Measurements from ENCODE around the gene SNX3.

- TF ChIP-seq EZH2phosphoT487 (IDR thresholded peaks at IDR 0.05; ENCODE audit: low read depth) = no peak
- no peak for TF ChIP-seq CTCF (IDR thresholded peaks at IDR 0.05; ENCODE audit: low read depth, low read length)
Measured at GRCh38 chr6:108163644-108164542, 96.9 kb downstream of the SNX3 start.
